Measurements from ENCODE around the gene MCOLN2. TPM values are rescaled to one million over a fixed set of nuclear protein-coding genes. Genes with fewer than 3 reads are reported as not detected.
"Not testable (repeated sequence)": the region's sequence is repeated elsewhere in the genome, so short reads cannot be mapped to it uniquely, and the experiment has no call there.

The MCOLN2 gene
- total RNA-seq, 1 donor from 2014 or later: 1.8 TPM

GRCh38 chr1:84941843-84942242 lies 55.1 kb downstream of the MCOLN2 start:
- no peak for DNase-seq (ENCODE audit: low spot score)

DNA sequence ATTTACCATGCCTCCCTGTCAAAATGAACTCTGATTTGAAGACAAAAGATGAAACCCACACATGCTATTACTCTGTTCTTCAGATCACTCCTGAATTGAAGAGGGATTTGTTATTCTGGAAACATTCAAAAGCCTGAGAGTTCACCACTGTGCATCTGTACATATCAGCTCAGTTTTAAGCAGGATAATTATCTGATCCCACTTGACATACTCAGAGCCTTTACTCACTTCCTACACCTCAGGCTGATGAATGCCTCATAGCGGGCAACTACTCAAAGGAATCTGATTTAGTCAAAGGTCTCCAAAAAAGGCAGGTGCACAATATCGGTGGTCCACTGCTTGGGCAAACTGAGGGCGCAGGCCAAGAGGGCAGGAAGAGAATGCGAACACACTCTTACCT lies 56.4 kb downstream of the MCOLN2 start:
- no peak for DNase-seq (ENCODE audit: low spot score)

GRCh38 chr1:84939761-84940160 lies 57.2 kb downstream of the MCOLN2 start:
- DNase-seq (ENCODE audit: low spot score): no peak

- DNase-seq (ENCODE audit: low spot score): no peak
Observed at GRCh38 chr1:84939151-84939550, 57.8 kb downstream of the MCOLN2 start.

DNA sequence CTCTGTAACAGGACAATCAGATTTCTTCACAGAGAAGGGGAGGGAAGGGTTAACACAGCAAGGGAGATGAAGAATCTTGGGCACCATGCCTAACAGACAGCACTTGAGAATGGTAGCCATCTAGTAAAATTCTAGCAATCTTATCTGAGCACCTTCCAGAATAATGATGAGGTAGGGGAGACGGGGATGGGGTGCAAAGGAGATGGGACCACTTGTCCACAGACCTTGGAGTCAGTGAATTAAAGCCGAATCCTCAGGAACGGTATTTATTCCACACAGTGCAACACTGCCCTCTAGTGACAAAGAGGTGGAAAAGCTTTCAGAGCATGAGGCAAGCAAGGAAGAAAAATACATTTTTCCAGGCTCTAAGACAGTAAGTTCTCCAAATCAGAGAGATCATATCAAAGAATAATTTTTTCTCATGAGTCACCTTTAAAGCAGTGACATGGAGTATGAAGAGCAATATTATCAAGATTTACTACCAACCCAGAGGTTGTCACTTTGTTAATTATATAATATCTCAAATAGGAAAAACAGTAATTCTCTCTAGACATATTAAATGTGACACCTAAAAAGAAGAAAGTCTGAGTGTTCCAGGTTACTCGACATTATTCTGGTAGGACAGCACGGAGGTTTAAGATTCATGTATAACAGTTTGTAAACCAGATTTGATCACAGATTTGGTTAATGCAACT lies 60.6 kb downstream of the MCOLN2 start:
- DNase-seq (ENCODE audit: low spot score): peak; percentile 47

DNA sequence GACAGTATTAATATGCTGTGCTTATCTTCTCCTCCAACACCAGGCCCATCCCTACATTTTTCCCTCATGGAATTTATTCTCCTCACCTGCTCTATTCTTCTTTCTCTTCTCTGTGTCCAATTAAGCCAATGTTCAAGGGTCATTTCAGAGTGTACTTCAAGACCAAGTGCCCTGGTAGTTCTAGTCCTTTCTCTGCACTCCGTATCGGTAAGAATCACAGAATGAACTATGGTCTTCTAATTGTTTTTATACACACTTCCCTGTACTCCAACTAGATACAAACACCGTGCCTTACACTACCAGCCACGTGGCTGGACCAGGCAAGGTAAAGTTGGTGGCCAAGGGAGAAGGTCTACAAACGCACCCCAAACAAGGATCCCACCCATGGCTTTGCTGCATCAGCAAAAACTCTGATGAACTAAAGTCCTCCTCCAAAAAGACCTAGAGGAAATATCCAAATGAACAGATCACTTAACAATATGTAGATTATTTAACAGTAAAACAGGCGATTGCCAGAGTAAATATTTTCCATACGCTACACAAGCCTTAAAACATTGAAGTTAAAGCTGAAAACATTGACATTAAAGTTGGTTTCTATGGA lies 63.8 kb downstream of the MCOLN2 start:
- DNase-seq (ENCODE audit: low spot score): no peak

GRCh38 chr1:84930831-84931230 lies 66.1 kb downstream of the MCOLN2 start:
- DNase-seq (ENCODE audit: low spot score): no peak

DNA sequence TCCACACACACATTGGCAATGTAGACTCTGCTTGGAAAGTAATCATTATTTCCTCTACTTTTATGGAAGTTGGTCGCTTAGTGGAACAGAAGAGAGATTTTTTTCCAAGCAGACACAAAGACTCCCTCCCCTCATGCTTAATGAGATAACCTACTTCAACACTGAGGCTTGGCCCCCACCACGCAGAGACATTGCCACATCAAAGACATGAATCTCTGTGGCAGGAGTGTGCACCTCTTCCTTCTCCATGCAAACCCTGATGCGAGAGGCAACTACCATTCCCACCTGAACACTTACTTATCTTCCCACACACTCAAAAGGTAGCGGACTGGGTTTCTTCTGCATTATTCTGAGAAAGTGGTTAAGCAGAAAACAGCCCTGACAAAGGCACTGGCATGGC lies 66.6 kb downstream of the MCOLN2 start:
- DNase-seq (ENCODE audit: low spot score): no peak

DNA sequence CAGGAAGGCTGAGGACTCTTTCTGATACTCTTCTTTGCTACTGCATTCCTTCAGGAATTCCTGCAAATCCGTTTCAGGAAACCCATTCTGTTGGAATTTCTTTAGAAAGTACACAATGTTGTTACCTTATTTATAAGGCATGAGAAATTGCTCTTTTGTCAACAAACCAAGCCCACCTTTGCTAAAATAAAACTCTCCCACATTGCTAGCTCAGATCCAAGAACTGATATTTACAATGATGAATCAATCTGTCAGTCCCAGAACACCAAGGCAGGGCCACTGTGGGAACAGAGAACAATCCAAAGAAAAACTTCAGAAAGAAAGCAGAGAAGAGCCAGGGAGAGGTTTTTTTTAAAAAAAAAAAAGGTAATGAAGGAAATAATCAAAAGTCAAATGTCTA lies 67.3 kb downstream of the MCOLN2 start:
- no peak for DNase-seq (ENCODE audit: low spot score)

DNA sequence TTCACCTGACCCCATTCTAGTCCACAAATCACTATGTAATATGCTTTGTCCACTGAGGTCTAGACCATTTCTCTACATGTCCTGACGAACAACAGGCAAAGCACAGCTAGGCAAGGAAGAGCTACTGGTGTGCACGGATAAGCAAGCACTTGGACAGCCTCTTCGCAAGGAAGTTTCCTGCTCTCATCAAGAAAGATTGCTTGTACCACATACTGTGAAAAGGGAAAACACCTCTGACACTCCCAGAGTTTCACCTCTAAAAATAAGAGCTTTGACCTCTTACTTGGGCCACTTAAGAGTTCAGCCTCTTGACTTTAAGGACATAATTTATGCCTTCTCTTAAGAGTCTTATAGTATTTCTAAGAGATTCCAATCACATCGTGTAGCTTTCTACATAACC lies 67.9 kb downstream of the MCOLN2 start:
- no peak for DNase-seq (ENCODE audit: low spot score)

DNA sequence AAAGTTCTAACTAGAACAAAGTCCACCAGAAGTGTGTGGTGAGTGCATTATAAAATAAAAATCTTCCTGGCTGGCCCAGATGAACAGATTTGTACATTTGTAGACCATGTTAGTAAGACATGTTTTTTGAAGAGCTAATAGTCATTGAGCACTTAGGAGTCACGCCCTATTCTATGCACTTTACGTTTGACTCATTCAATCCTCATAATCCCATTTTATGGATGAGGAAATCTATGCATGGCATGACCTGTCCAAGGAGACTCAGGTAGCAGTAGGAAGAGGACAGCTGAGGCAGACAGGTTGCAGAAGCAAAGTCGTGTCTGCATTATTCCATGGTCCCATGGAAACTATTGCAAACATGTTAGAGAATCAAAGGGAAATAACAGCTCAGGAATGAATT lies 73.6 kb downstream of the MCOLN2 start:
- DNase-seq (ENCODE audit: low spot score): no peak

GRCh38 chr1:84920159-84920558 lies 76.8 kb downstream of the MCOLN2 start:
- no peak for DNase-seq (ENCODE audit: low spot score)

DNA sequence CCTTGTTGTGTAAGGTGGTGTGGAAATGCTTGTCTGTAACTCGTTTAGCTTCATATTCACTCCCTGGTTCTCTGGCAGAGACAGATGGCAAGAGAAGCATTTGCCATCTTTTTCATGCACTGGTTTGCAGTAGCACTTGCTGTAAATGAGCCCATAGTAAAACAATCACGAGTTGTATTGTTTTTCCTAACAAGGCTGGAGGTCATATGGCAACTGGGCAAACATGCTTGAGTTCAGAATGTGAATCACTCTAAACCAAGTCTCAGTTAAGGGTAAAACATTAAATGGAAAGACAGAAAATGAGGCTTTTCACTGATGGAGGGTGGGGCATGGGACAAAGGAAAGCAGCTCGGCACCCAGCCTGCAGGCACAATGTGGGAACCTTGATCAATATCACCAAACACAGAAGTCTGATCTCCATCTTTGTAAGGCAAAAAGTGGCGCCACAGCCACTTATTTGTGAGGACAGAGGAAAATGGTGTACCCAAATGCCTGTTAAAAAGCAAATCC lies 77.4 kb downstream of the MCOLN2 start:
- no peak for DNase-seq (ENCODE audit: low spot score)

GRCh38 chr1:84918726-84919336 lies 78.1 kb downstream of the MCOLN2 start:
- no peak for DNase-seq (ENCODE audit: low spot score)

DNA sequence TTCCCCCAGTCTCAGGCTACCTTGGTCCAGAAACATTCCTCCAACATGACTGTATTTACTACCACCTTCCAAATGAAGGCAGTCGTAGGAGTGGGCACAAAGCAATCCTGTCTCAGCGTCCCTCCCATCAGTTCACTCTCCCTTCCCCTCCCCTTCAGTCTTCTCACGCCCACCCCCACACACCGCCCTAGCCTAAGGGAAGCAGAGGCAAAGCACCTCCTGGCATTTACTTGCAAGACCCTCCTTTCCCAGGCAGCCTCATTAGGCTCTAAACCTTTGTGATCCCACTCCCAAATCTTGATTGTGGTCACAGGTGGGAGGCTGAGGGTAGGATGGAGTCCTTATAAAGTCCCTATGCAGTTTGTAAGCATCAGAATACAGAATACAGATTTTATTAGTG lies 80.0 kb downstream of the MCOLN2 start:
- DNase-seq (ENCODE audit: low spot score): no peak

GRCh38 chr1:84913555-84913892 lies 83.4 kb downstream of the MCOLN2 start:
- no peak for DNase-seq (ENCODE audit: low spot score)

GRCh38 chr1:84912726-84913554 lies 84.0 kb downstream of the MCOLN2 start:
- no peak for DNase-seq (ENCODE audit: low spot score)

DNA sequence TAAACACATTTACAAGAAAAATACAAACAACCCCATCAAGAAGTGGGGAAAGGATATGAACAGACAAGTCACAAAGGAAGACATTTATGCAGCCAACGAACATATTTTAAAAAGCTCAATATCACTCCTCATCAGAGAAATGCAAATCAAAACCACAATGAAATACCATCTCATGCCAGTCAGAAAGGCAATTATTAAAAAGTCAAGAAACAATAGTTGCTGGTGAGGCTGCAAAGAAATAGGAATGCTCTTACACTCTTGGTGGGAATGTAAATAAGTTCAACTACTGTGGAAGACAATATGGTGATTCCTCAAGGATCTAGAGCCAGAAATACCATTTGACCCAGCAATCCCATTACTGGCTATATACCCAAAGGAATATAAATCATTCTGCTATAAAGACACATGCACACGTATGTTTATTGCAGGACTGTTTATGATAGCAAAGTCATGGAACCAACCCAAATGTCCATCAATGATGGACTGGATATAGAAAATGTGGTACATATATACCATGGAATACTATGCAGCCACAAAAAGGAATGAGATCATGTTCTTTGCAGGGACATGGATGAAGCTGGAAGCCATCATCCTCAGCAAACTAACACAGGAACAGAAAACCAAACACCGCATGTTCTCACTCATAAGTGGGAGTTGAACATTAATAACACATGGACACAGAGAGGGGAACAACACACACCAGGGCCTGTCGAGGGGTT lies 88.0 kb downstream of the MCOLN2 start:
- DNase-seq (ENCODE audit: low spot score): not testable (repeated sequence)

GRCh38 chr1:84907095-84907827 lies 89.7 kb downstream of the MCOLN2 start:
- no peak for DNase-seq (ENCODE audit: low spot score)

- not testable (repeated sequence) for DNase-seq (ENCODE audit: low spot score)
Observed at GRCh38 chr1:84902727-84903126, 94.2 kb downstream of the MCOLN2 start.

DNA sequence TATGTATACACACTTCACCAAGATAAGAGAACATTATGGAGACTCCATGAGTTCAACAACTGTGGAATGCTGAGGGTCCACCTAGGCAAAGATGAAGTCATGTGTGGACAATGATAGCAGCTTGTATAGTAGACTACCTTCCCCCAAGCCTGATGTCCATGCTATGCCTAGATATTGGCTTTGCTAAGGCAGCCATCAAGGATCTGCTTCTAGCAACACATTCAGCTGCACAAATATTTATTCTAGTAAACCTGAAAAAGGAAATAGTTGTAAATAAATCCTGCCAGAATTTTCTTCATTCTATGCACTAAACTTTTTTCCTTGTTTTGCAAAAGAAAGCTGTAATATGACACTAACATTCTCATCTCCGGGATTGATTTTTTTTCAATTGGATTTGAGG lies 96.9 kb downstream of the MCOLN2 start:
- DNase-seq (ENCODE audit: low spot score): no peak
